Fibroblast of gingiva (primary cell): ENCODE results near the gene SYP.
"Not testable (repeated sequence)": the region's sequence is repeated elsewhere in the genome, so short reads cannot be mapped to it uniquely, and the experiment has no call there.

Experiments used
- DNase-seq: peaks from one replicate; pipeline ENCODE4 v3.0.0-alpha.2; 2011; ENCODE audit warnings: low read depth

Gene SYP

DNA sequence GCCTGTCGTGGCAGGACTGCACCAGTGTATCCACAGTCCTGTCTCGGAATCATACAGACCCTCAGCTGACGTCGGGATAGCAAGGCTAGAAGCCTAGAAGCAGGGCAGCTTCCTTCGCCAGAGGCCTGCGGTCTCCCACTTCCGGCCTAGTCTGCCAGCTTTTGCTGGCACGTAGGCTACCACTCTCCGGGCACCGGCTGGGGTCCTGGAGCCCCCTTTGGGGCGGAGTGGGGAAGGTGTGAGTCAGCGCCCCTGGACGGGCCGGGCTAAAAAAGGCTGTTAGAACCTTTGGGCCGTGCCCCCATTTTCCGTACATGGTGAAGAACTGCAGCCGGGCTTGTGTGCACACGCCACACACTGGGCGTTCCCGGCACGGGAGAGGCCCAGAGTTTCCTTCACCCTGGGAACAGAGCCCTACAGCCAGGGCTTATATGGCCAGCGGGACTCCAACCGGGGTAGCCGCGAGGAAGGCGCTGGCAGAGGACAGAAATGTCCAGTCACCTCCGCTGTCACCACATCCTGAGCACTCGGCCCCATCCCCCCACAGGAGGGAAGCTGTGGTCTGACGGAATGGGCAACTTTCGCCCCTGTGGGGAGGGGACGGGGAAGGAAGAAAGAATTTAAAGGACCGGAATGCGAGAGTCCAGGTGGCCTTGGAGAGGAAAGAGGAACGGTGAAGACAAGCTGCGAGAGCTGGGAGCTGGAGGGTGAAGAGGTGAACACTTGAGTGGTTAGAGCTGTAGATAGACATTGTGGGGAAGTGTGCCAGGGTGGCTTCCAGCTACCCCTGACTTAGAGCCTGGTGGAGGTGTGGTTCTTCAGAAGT lies 32.9 kb downstream of the SYP start:
- DNase-seq = peak; percentile 74

GRCh38 chrX:49165901-49166881 lies 33.8 kb downstream of the SYP start:
- DNase-seq = peak; percentile 52

- no peak for DNase-seq
Observed at GRCh38 chrX:49164589-49165360, 35.2 kb downstream of the SYP start.

DNA sequence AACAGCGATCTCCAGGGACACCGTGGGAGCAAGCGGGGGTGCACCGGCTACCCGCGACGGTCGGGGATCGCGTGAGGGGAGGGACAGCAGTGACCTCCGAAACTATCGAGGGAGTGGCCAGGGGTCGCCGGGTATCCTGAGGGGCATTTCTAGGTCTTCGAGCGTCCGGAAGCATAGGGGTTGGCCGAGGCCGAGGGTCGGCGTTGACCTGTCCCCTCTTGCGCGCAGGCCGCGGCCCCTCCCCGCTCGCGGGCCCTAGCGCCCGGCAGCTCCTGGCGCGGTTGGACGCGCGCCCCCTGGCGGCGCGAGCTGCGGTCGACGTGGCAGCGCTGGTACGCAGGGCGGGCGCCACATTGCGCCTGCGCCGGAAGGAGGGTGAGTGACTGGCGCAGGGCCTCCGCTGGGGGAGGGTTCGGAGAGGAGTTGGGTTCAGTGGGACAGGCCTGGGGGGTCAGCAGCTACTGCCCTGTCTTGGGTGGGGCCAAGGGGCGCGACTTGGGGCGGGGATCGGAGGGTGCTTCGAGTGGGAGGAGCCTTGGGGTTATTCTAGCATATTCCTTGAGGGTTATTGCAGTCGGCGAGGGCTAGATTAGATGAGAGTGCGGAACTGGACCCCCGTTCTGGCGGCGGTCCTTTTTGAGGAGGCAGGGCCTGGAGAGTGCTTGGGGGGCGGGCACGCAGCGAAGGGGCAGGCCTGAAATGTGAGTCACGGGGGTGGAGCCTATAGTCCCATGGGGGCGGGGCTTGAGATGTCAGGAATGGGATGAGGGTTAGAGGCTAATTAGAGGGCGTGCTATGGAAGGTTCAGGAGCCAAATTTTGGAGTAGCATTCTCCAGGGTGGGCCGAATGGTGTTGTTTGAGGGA lies 36.2 kb downstream of the SYP start:
- DNase-seq = peak; percentile 82

- no peak for DNase-seq
Observed at GRCh38 chrX:49162620-49163019, 37.4 kb downstream of the SYP start, which contains the start of gene MAGIX. Gene MAGIX (plus strand): TSS chrX:49162758. CDS start chrX:49162890, 132 bp downstream.

GRCh38 chrX:49161632-49162031 lies 38.4 kb downstream of the SYP start:
- DNase-seq = no peak

DNA sequence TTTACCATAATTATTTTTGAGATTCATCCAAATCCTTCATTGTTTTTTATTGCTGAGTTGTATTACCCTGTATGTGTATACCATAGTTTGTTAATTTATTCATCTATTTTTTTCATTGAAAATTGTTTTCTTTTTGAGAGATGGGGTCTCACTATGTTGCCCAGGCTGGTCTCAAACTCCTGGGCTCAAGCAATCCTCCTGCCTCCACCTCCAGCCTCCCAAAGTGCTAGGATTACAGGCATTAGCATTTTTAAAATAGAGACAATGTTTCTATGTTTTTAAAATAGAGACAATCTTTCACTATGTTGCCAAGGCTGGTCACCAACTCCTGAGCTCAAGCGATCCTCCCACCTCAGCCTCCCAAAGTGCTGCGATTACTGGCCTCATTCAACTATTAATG lies 39.1 kb downstream of the SYP start:
- DNase-seq = no peak

GRCh38 chrX:49157194-49157593 lies 42.8 kb downstream of the SYP start:
- DNase-seq = no peak

- DNase-seq = peak; percentile 86
Observed at GRCh38 chrX:49155900-49156837, 43.8 kb downstream of the SYP start.

DNA sequence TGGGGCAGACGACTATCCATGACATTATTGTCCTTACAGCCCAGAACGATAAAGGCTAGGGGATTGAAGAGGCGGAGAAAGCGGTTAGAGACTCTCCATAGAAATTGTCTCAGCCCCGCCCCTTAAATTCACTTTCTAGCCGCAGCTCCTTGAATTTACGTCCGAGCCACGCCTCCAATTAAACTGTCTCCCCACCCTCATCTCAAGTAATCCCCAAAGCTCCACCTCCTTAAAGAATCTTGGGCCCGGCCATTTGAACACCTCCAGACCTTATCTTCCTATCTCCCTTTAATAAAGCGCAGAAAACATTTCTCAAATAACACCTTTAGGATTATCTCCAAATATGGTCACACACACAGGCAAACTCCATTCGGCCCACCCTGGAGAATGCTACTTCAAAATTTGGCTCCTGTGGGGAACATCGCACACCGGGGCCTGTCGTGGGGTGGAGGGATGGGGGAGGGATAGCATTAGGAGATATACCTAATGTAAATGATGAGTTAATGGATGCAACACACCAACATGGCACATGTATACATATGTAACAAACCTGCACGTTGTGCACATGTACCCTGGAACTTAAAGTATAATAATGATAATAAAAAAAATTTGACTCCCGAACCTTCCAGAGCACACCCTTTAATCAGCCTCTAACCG lies 44.6 kb downstream of the SYP start:
- DNase-seq = peak; percentile 59

- no peak for DNase-seq
Observed at GRCh38 chrX:49153467-49153866, 46.5 kb downstream of the SYP start.

GRCh38 chrX:49149291-49149690 lies 50.7 kb downstream of the SYP start:
- DNase-seq = not testable (repeated sequence)

DNA sequence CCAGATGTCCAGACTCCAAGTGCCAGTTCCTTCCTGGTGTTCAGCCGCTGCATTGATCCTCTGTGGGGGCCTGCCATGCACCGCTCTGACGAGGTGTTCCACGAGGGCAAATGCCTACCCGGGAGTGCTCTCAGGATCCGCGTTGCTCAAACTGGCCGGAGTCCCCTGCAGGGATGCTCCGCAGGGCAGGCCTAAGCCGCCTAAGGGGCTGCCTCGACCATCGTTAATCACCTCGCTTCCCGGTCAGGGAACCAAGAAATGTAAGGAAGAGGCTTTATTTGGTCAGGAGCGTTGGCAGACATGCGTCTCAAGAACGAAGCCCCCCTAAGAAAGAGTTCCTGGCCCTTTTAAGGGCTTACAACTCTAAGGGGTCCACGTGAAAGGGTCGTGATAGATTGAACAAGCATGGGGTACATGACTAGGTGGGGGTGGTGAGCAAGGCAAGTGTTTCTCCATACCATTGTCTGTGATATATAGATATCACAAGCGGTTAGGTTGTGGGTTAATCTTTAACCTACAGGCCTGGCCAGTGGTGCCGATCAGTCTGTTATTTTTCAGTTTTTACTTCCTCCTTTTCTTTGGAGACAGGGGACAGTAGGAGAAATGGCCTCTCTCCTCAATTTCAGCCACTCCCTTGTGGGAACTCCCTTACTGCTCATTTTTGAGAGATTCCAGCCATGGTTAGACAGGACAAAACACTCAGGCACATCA lies 51.4 kb downstream of the SYP start:
- DNase-seq = not testable (repeated sequence)

DNA sequence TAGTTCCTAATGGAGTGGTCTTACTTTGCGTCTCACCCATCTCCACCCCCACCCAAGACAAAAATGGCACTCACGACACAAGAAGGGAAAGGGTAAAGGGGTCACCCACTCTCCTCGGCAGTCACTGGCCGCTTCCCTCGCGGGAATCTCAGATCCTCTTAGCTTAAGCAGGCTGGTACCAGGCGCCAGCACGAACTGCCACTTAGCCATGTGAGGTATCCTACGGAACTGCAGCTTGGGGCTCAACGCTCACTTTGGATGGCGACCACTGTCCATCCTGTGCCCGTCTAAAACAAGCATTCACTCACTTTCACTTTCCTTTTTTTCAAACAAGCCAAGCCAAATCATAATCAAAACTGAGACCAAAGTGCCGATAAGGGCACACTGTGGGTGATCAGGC lies 52.1 kb downstream of the SYP start:
- DNase-seq = no peak

DNA sequence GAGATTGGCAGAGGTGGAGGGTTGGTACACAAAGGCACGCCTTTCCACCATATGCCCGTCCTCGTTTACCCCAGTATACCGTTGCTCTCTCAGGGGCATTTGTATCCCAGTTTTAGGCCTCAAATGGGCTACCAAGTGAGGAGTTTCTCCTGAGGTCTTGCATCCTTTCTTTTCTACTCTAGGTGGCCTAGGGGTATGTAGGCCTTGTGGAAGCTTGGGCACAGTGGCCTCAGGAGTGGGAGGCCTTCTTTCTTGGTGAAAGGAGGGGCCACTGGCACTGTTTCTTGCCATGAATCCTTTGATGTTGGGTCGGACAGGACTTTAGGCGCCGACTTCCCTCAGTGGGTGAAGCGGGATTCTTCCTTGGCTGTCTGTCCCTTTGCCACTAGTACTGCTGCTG lies 52.7 kb downstream of the SYP start:
- no peak for DNase-seq

DNA sequence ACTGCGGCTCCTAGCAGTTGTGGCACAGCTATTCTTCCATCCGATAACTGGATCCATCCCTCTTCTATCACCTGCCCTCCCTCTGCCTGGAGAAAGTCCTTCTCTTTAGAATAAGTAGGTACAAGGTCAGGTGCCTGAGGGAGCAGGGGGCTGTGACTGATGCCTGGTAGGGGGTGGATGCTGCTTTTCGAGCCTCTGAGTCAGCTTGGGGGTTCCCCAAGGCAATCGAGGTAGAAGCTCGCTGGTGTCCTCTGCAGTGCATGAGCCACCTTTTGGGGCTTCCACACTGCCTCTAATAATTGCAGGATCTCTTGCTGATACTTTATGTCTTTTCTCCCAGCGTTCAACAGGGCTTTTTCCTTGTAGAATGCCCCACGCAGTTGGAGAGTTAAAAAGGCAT lies 56.8 kb downstream of the SYP start:
- not testable (repeated sequence) for DNase-seq

DNA sequence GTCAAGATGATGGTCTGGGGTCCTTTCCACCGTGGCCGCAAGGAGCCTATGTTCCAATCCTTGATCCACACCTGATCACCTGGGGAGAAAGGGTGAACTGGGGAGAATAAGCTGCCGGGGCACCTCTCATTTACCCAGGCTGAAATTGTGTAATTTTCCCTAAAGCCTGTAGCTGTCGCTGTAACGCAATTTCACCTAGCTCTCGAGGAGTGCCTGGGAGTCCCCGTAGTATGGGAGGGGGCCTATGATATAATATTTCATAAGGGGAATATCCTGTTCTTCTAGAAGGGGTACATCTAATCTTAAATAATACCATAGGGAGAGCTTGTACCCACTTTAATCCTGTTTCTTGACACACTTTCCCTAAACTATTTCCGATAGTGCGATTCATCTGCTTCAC lies 57.7 kb downstream of the SYP start:
- not testable (repeated sequence) for DNase-seq

GRCh38 chrX:49139713-49140112 lies 60.3 kb downstream of the SYP start:
- DNase-seq = no peak
